GM12874 (cell line): Measurements from ENCODE around the gene OR4A5.
"Not testable (repeated sequence)": the region's sequence is repeated elsewhere in the genome, so short reads cannot be mapped to it uniquely, and the experiment has no call there.

Experiments
- TF ChIP-seq, protein P1 (sequence below): IDR thresholded peaks from 2 replicates; pipeline ENCODE4 v1.5.1; 2011; ENCODE audit warnings: low read depth, mild to moderate bottlenecking, control low read depth, low read length, moderate library complexity; ENCODE audit not compliant: insufficient read depth

Gene OR4A5, protein sequence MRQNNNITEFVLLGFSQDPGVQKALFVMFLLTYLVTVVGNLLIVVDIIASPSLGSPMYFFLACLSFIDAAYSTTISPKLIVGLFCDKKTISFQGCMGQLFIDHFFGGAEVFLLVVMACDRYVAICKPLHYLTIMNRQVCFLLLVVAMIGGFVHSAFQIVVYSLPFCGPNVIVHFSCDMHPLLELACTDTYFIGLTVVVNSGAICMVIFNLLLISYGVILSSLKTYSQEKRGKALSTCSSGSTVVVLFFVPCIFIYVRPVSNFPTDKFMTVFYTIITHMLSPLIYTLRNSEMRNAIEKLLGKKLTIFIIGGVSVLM

DNA sequence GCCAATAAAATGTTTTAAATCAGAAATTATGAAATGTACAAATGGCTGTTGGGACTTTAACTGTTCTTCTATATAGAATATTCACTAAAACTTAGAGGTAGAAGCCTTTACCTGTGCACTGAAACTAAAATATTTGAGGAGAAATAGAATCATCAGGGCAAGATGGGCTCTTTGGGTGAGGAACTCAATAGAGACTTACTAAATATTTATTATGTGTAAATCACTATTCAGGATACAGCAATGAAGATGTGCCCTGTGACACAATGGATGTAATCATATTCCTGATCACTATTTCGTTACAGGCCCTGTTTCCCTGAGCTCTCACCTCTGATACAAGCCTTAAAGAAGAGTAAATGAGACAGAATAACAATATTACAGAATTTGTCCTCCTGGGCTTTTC is at the start of gene OR4A5:
Gene OR4A5, plus strand, starts transcription at position 301 of the 400 bp plus-strand sequence. Its CDS starts 53 bp downstream, at position 354.
- TF ChIP-seq, protein P1, sequence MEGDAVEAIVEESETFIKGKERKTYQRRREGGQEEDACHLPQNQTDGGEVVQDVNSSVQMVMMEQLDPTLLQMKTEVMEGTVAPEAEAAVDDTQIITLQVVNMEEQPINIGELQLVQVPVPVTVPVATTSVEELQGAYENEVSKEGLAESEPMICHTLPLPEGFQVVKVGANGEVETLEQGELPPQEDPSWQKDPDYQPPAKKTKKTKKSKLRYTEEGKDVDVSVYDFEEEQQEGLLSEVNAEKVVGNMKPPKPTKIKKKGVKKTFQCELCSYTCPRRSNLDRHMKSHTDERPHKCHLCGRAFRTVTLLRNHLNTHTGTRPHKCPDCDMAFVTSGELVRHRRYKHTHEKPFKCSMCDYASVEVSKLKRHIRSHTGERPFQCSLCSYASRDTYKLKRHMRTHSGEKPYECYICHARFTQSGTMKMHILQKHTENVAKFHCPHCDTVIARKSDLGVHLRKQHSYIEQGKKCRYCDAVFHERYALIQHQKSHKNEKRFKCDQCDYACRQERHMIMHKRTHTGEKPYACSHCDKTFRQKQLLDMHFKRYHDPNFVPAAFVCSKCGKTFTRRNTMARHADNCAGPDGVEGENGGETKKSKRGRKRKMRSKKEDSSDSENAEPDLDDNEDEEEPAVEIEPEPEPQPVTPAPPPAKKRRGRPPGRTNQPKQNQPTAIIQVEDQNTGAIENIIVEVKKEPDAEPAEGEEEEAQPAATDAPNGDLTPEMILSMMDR: not testable (repeated sequence)
